Measurements from ENCODE around the gene MIPEP.
"Not testable (repeated sequence)": the region's sequence is repeated elsewhere in the genome, so short reads cannot be mapped to it uniquely, and the experiment has no call there.

Gene MIPEP

DNA sequence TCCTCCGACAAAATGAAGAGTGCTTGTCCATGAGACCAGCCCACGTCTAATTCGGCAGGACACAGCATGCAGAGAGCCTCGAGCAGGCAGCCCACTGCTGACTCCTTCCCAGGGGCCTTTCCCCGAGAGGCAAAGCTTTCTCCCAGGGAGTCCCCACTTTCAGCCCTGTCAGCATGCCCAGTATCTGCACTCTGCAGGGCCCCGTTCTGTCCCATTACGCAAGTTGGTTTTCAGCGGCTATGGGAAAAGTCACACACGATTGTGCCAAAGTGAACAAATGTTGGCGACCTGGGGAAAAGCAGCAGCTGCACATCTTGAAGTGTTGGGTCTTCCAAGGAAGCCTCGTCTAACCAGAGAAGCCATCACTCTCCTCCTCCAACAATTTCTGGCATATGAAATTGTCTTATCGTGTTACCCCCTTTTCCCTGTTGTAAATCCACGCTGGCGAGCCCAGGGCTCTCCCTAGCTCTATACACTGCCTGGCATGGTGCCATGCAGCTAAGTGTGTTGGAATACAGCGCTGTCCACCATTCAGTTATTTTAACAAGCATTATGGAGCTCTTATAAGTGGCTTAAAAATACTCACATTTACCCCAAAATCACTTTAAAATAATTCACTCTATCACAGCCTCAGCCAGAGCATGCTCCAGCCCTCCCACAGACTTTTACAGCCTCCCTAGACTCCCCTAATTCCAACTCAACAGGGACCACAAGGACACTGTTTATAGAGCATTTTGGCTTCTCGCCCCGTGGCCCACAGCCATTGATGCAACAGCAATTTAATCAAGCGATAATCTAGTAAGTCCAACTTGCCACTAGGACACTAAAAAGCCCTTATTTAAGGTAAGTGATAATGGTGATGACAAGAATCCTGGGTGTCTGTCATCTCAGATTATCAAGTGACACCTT is 8.5 kb downstream of the MIPEP start:
- not testable (repeated sequence) for DNase-seq (ENCODE audit: low read depth in 1 of 2, low spot score in 1 of 2); H3K27ac ChIP-seq (replicated peaks); H3K4me3 ChIP-seq (replicated peaks; ENCODE audit: insufficient read depth, low read length); H3K27me3 ChIP-seq (ENCODE audit: insufficient read depth, poor library complexity, severe bottlenecking)

GRCh38 chr13:23877286-23877685 is 11.9 kb downstream of the MIPEP start:
- no peaks in the 10 kb centered on the region for H3K27me3 ChIP-seq (ENCODE audit: insufficient read depth, poor library complexity, severe bottlenecking)
- no peak overlapping the region for H3K4me3 ChIP-seq (replicated peaks; ENCODE audit: insufficient read depth, low read length)
- H3K27ac ChIP-seq (replicated peaks): no peak overlapping the region
- no peak for DNase-seq (ENCODE audit: low read depth in 1 of 2, low spot score in 1 of 2)
- TF ChIP-seq, protein P1, sequence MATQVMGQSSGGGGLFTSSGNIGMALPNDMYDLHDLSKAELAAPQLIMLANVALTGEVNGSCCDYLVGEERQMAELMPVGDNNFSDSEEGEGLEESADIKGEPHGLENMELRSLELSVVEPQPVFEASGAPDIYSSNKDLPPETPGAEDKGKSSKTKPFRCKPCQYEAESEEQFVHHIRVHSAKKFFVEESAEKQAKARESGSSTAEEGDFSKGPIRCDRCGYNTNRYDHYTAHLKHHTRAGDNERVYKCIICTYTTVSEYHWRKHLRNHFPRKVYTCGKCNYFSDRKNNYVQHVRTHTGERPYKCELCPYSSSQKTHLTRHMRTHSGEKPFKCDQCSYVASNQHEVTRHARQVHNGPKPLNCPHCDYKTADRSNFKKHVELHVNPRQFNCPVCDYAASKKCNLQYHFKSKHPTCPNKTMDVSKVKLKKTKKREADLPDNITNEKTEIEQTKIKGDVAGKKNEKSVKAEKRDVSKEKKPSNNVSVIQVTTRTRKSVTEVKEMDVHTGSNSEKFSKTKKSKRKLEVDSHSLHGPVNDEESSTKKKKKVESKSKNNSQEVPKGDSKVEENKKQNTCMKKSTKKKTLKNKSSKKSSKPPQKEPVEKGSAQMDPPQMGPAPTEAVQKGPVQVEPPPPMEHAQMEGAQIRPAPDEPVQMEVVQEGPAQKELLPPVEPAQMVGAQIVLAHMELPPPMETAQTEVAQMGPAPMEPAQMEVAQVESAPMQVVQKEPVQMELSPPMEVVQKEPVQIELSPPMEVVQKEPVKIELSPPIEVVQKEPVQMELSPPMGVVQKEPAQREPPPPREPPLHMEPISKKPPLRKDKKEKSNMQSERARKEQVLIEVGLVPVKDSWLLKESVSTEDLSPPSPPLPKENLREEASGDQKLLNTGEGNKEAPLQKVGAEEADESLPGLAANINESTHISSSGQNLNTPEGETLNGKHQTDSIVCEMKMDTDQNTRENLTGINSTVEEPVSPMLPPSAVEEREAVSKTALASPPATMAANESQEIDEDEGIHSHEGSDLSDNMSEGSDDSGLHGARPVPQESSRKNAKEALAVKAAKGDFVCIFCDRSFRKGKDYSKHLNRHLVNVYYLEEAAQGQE (IDR thresholded peaks at IDR 0.05; ENCODE audit: insufficient replicate concordance, low read depth): no peak
- TF ChIP-seq POLR2AphosphoS5 (IDR thresholded peaks at IDR 0.05; ENCODE audit: low read depth): no peak
- TF ChIP-seq SPI1 (IDR thresholded peaks at IDR 0.05; ENCODE audit: borderline replicate concordance, low read depth): no peak
- no peak for TF ChIP-seq CTCF (IDR thresholded peaks at IDR 0.05; ENCODE audit: insufficient read depth, low read length)
- TF ChIP-seq GABPA (IDR thresholded peaks at IDR 0.05; ENCODE audit: low read depth): no peak

GRCh38 chr13:23876265-23876664 is 12.9 kb downstream of the MIPEP start:
- DNase-seq (ENCODE audit: low read depth in 1 of 2, low spot score in 1 of 2): peak in 1 of 2 experiments; percentile 12
- Histone ChIP-seq H3K4me3 (replicated peaks; ENCODE audit: insufficient read depth, low read length) (no peak overlapping the region), H3K27me3 (ENCODE audit: insufficient read depth, poor library complexity, severe bottlenecking) (no peaks in the 10 kb centered on the region), H3K27ac (replicated peaks) (no peak overlapping the region)
- TF ChIP-seq CTCF (IDR thresholded peaks at IDR 0.05; ENCODE audit: insufficient read depth, low read length): peak; percentile 15
- no peak for TF ChIP-seq POLR2AphosphoS5 (IDR thresholded peaks at IDR 0.05; ENCODE audit: low read depth)

GRCh38 chr13:23871616-23872220 is 17.5 kb downstream of the MIPEP start:
- Histone ChIP-seq H3K27me3 (ENCODE audit: insufficient read depth, poor library complexity, severe bottlenecking) (no peaks in the 10 kb centered on the region), H3K27ac (replicated peaks) (no peak overlapping the region), H3K4me3 (replicated peaks; ENCODE audit: insufficient read depth, low read length) (no peak overlapping the region)
- DNase-seq (ENCODE audit: low read depth in 1 of 2, low spot score in 1 of 2): no peak
- TF ChIP-seq CTCF (IDR thresholded peaks at IDR 0.05; ENCODE audit: insufficient read depth, low read length) (no peak), POLR2AphosphoS5 (IDR thresholded peaks at IDR 0.05; ENCODE audit: low read depth) (no peak), SPI1 (IDR thresholded peaks at IDR 0.05; ENCODE audit: borderline replicate concordance, low read depth) (no peak), GABPA (IDR thresholded peaks at IDR 0.05; ENCODE audit: low read depth) (no peak)

Data from HL-60 (cell line).